Prostate gland (tissue), 2 donors: ENCODE data around the gene DZIP1. TPM values are rescaled to one million over a fixed set of nuclear protein-coding genes. Genes with fewer than 3 reads are reported as not detected.
A peak's percentile ranks its signal among the peaks of the same experiment; 100 is the strongest.
"Not testable (repeated sequence)": the region's sequence is repeated elsewhere in the genome, so short reads cannot be mapped to it uniquely, and the experiment has no call there.

Experiments used
- DNase-seq: peaks from one replicate; pipeline ENCODE4 v3.0.0-alpha.2; 2019; ENCODE audit warnings: low spot score
- H3K27ac ChIP-seq, 2 donors: fragments of 200-600 bp; sonication (generic); 2 replicates each; pipeline ENCODE4 v1.5.1; 2017 to 2019
- H3K27me3 ChIP-seq: fragments of 200-600 bp; sonication (generic); replicated peaks from 2 replicates; pipeline ENCODE4 v1.5.1; 2019; ENCODE audit not compliant: insufficient read depth
- H3K36me3 ChIP-seq, 2 donors: fragments of 200-600 bp; sonication (generic); 1 replicate in 1 of 2; 2 replicates in 1 of 2; pipeline versions ENCODE4 v1.5.1 to v1.8.1; 2017 to 2019
- H3K4me1 ChIP-seq: fragments of 200-600 bp; sonication (generic); replicated peaks from 2 replicates; pipeline ENCODE4 v1.5.1; 2019
- H3K4me3 ChIP-seq, 2 donors: fragments of 200-600 bp; sonication (generic); 2 replicates each; pipeline ENCODE4 v1.5.1; 2017 to 2019
- H3K9me3 ChIP-seq: fragments of 200-600 bp; sonication (generic); 2 replicates; pipeline ENCODE4 v1.5.1; 2017
- POLR2A ChIP-seq: fragments of 450-650 bp; IDR thresholded peaks from one replicate; pipeline ENCODE4 v1.6.1; 2016; ENCODE audit warnings: antibody characterized with exemption, mild to moderate bottlenecking
- POLR2AphosphoS5 ChIP-seq: sonication (generic); formaldehyde crosslinking; IDR thresholded peaks from one replicate; pipeline ENCODE4 v1.6.1; 2017; ENCODE audit warnings: antibody characterized with exemption
- WGBS: methylation state at CpG from one replicate; pipeline ENCODE4 v1.1.5; 2018; 5-methylcytosine and 5-hydroxymethylcytosine counted together
- intact Hi-C: fragments of 100-400 bp; cut with DNase I; formaldehyde crosslinking; loops from one replicate; pipeline ENCODE4 v1.14.2; 2022
- total RNA-seq, 2 donors: library from RNA; depleted of rRNA; stranded (reverse); fragments of >200 nt; gene quantifications; one replicate each; pipeline ENCODE4 v1.1.0, GENCODE V29; 2016
- TF ChIP-seq, protein P1 (sequence below), 4 experiments: fragments of 200-600 bp in 2 of 4; fragments of 450-650 bp in 2 of 4; sonication (generic) in 2 of 4; IDR thresholded peaks; 1 replicate in 3 of 4; 2 replicates in 1 of 4; pipeline ENCODE4 v1.5.1; 2016 to 2019; ENCODE audit warnings: antibody characterized with exemption in 4 of 4, mild to moderate bottlenecking in 2 of 4, moderate library complexity in 2 of 4

The DZIP1 gene
- total RNA-seq, 2 donors from 2014 or later = 6.4 to 19.0 TPM

- 98% methylated on average over 2 of the region's 2 CpGs for WGBS
These were observed 76.4 kb downstream of the DZIP1 start for GRCh38 chr13:95568131-95568530.

GRCh38 chr13:95565758-95566157, 78.7 kb downstream of the DZIP1 start:
- H3K4me1 ChIP-seq, H3K27ac ChIP-seq, intact Hi-C loops, H3K36me3 ChIP-seq, H3K4me3 ChIP-seq, DNase-seq, H3K27me3 ChIP-seq, H3K9me3 ChIP-seq: not testable (repeated sequence)
- 100% methylated on average over 1 of the region's 1 CpG for WGBS

More at GRCh38 chr13:95568131-95568530, 76.4 kb downstream of the DZIP1 start:
- Histone ChIP-seq H3K9me3 (no peaks in the 10 kb centered on the region), H3K27me3 (no peaks in the 10 kb centered on the region), H3K4me3 (no peak overlapping the region), H3K27ac (no peak overlapping the region), H3K36me3 (no peaks in the 10 kb centered on the region), H3K4me1 (no peaks in the 10 kb centered on the region)
- TF ChIP-seq POLR2A = no peak
- intact Hi-C loops = no loop called here
- no peak for DNase-seq

- intact Hi-C loops = no loop called here
- 57% methylated on average over 5 of the region's 5 CpGs for WGBS
- H3K4me3 ChIP-seq = no peak overlapping the region
- no peaks in the 10 kb centered on the region for H3K9me3 ChIP-seq
- no peak for DNase-seq
- no peaks in the 10 kb centered on the region for H3K4me1 ChIP-seq
- H3K36me3 ChIP-seq = no peaks in the 10 kb centered on the region
- no peak overlapping the region for H3K27ac ChIP-seq
- H3K27me3 ChIP-seq = no peaks in the 10 kb centered on the region
- TF ChIP-seq POLR2AphosphoS5 (no peak), POLR2A (no peak)
- TF ChIP-seq, protein P1, sequence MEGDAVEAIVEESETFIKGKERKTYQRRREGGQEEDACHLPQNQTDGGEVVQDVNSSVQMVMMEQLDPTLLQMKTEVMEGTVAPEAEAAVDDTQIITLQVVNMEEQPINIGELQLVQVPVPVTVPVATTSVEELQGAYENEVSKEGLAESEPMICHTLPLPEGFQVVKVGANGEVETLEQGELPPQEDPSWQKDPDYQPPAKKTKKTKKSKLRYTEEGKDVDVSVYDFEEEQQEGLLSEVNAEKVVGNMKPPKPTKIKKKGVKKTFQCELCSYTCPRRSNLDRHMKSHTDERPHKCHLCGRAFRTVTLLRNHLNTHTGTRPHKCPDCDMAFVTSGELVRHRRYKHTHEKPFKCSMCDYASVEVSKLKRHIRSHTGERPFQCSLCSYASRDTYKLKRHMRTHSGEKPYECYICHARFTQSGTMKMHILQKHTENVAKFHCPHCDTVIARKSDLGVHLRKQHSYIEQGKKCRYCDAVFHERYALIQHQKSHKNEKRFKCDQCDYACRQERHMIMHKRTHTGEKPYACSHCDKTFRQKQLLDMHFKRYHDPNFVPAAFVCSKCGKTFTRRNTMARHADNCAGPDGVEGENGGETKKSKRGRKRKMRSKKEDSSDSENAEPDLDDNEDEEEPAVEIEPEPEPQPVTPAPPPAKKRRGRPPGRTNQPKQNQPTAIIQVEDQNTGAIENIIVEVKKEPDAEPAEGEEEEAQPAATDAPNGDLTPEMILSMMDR (IDR thresholded peaks at IDR 0.05) = no peak
These were observed 79.7 kb downstream of the DZIP1 start for GRCh38 chr13:95564733-95565291.

DNA sequence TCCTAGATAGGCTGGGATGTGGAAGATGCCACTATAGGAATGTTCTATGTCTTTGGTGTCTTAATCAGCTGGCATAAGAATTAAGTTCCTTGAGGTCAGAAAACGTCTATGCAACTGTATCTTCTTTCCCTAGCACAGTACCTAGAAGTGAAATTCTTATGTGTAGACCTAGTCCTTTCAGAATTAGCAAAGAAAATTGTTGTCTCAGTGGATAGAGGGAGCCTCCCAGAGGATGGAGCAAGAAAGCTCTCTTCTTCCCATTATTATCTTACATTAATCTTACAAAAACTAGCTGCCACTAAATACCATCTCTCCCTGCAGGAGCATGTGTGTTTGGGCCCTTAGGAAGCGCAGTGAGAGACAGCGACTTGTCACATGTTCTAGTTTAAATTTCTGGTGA, 80.4 kb downstream of the DZIP1 start:
- Histone ChIP-seq H3K9me3 (no peaks in the 10 kb centered on the region), H3K36me3 (no peaks in the 10 kb centered on the region), H3K27me3 (no peaks in the 10 kb centered on the region), H3K27ac (no peak overlapping the region), H3K4me1 (no peaks in the 10 kb centered on the region), H3K4me3 (no peak overlapping the region)
- no peak for DNase-seq
- TF ChIP-seq POLR2A (no peak), POLR2AphosphoS5 (no peak)
- 69% methylated on average over 3 of the region's 3 CpGs for WGBS
- intact Hi-C loops = no loop called here

- 79% methylated on average over 6 of the region's 6 CpGs for WGBS
These were observed 84.1 kb downstream of the DZIP1 start for GRCh38 chr13:95560387-95560786.

DNA sequence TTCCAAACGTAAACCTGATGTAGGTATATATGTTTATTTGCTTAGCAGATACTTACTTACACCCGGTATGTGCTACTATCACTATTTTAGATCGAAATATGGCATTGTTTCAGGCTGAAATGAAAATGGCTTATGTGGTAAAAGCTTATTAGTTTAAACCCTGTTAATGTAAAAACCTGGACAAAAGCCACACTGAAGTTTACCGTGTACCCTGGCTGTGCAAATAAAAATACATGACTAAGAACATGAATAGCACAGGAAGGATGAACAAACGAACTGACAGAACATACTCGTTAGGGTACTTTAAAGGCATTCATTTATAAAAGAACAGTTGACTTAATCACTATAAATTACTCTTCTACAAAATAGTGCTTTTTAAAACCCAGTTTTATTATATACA, 85.4 kb downstream of the DZIP1 start:
- peaks cover 7% of the 10 kb centered on the region for H3K27me3 ChIP-seq
- intact Hi-C loops = no loop called here
- H3K27ac ChIP-seq = no peak overlapping the region
- no peaks in the 10 kb centered on the region for H3K9me3 ChIP-seq
- TF ChIP-seq POLR2AphosphoS5 = no peak
- no peak for TF ChIP-seq POLR2A
- TF ChIP-seq, protein P1 (IDR thresholded peaks at IDR 0.05) = no peak
- H3K4me1 ChIP-seq = no peaks in the 10 kb centered on the region
- H3K36me3 ChIP-seq = no peaks in the 10 kb centered on the region
- WGBS = 33% methylated on average over 6 of the region's 6 CpGs
- DNase-seq = peak; percentile 25
- no peak overlapping the region for H3K4me3 ChIP-seq

More at GRCh38 chr13:95560387-95560786, 84.1 kb downstream of the DZIP1 start:
- TF ChIP-seq POLR2A (no peak), POLR2AphosphoS5 (no peak)
- TF ChIP-seq, protein P1 (IDR thresholded peaks at IDR 0.05) = no peak
- Histone ChIP-seq H3K4me3 (no peak overlapping the region), H3K9me3 (no peaks in the 10 kb centered on the region), H3K27ac (no peak overlapping the region), H3K4me1 (no peaks in the 10 kb centered on the region), H3K36me3 (no peaks in the 10 kb centered on the region), H3K27me3 (no peaks in the 10 kb centered on the region)
- DNase-seq = no peak
- intact Hi-C loops = no loop called here
